A549 (cell line): ENCODE results near the gene KCNJ9.

Source experiments
- BCL3 ChIP-seq: fragments of >200 bp; sonication (Bioruptor Twin); formaldehyde crosslinking; IDR thresholded peaks from 3 replicates; pipeline ENCODE4 v1.6.1; 2016
- BHLHE40 ChIP-seq: IDR thresholded peaks from 2 replicates; pipeline ENCODE4 v1.6.1; 2012; ENCODE audit warnings: low read depth, low read length, inconsistent platforms
- CTCF ChIP-seq: fragments of >200 bp; sonication (Bioruptor Twin); formaldehyde crosslinking; IDR thresholded peaks from 3 replicates; pipeline ENCODE4 v1.5.1; 2016
- EHMT2 ChIP-seq: fragments of 200-600 bp; sonication (generic); IDR thresholded peaks from 2 replicates; pipeline ENCODE4 v1.6.1; 2016; ENCODE audit warnings: antibody characterized with exemption, low read depth, mild to moderate bottlenecking, moderate library complexity
- EP300 ChIP-seq, 2 experiments: fragments of >200 bp; sonication (Bioruptor Twin); formaldehyde crosslinking; IDR thresholded peaks; 2 replicates in 1 of 2; 3 replicates in 1 of 2; pipeline ENCODE4 v1.6.1; 2016 to 2017
- JUNB ChIP-seq: fragments of >200 bp; sonication (Bioruptor Twin); formaldehyde crosslinking; IDR thresholded peaks from 2 replicates; pipeline ENCODE4 v1.6.1; 2016
- MAFK ChIP-seq: fragments of 450-650 bp; IDR thresholded peaks from 2 replicates; pipeline ENCODE4 v1.6.1; 2014; ENCODE audit not compliant: partially characterized antibody
- MAZ ChIP-seq: fragments of 150-350 bp; IDR thresholded peaks from 2 replicates; pipeline ENCODE4 v1.6.1; 2014; ENCODE audit warnings: antibody characterized with exemption, low read depth, low read length, borderline replicate concordance
- MYC ChIP-seq: IDR thresholded peaks from 2 replicates; pipeline ENCODE4 v1.6.1; 2012; ENCODE audit warnings: mild to moderate bottlenecking, inconsistent platforms, low read length, improper control_type of control experiment, borderline replicate concordance
- POLR2A ChIP-seq: IDR thresholded peaks from 2 replicates; pipeline ENCODE4 v1.6.1; 2012; ENCODE audit warnings: mild to moderate bottlenecking, low read length
- RAD21 ChIP-seq, 2 experiments: fragments of >200 bp in 1 of 2; sonication (Bioruptor Twin) in 1 of 2; formaldehyde crosslinking in 1 of 2; IDR thresholded peaks in 1 of 2; conservative IDR thresholded peaks in 1 of 2; 2 replicates in 1 of 2; 3 replicates in 1 of 2; pipeline ENCODE4 v1.6.1; 2012 to 2018; ENCODE audit warnings: inconsistent platforms in 1 of 2
- SMC3 ChIP-seq: fragments of >200 bp; sonication (Bioruptor Twin); formaldehyde crosslinking; IDR thresholded peaks from 3 replicates; pipeline ENCODE4 v1.6.1; 2018; ENCODE audit warnings: inconsistent platforms
- ZFP36 ChIP-seq: fragments of 450-650 bp; IDR thresholded peaks from 2 replicates; pipeline ENCODE4 v1.6.1; 2014; ENCODE audit warnings: borderline replicate concordance; ENCODE audit not compliant: partially characterized antibody
- ZNF302 ChIP-seq: fragments of 250-450 bp; sonication (Bioruptor Pico); IDR thresholded peaks from 2 replicates; pipeline ENCODE4 v1.9.0; 2021; ENCODE audit warnings: inconsistent platforms, mild to moderate bottlenecking, moderate library complexity

DNA sequence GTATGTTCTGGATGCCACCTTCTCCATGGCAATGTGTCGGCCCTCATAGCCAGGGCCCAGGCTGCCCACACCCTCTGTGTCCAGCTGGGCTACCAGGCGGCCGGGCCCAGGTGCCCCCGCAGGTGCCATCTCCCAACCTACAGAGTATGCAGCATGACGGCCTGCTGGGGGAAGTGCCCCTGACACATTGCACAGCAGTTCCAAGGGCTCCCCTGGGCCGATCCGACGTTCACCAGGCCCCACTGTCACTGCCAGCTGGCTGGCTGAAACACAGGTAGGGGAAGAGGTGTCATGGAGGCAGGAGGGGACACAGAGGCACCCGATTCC, 11.7 kb downstream of the KCNJ9 start:
- TF ChIP-seq CTCF = no peak
- TF ChIP-seq BCL3 = no peak
- no peak for TF ChIP-seq EP300 (IDR thresholded peaks at IDR 0.05)
- no peak for TF ChIP-seq POLR2A
- TF ChIP-seq JUNB = no peak
- TF ChIP-seq MYC = no peak
- no peak for TF ChIP-seq EHMT2
- no peak for TF ChIP-seq RAD21 (conservative IDR thresholded peaks at IDR 0.05 in 1 of 2, IDR thresholded peaks at IDR 0.05 in 1 of 2)
- TF ChIP-seq SMC3 = no peak
- no peak for TF ChIP-seq BHLHE40
- no peak for TF ChIP-seq ZNF302
- TF ChIP-seq MAZ = no peak
- TF ChIP-seq ZFP36 = no peak
- TF ChIP-seq MAFK = no peak
